Fibroblast of peridontal ligament (primary cell): Measurements from ENCODE around the gene PRPF40A.

Experiments used
- DNase-seq: peaks from one replicate; pipeline ENCODE4 v3.0.0-alpha.2; 2010; ENCODE audit errors: extremely low read depth

The PRPF40A gene

DNA sequence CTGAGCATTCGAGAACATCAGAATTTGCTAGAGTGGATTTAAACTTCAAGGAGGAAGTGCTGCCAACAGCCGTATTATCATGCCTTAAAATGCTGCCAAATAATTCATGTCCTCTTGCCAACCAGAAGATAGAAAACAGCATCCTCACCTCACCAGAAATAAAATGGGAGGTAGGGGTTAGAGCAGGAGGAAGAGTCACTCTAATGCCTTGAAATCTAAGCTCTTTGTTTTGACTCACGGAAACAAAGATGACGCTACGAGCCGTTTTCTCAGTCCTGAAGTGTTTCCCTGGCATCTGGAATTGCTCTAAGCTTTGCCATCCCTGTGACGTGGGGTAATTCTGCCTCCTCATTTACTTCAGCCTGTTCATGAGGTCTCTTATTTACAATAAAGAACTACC, 97.1 kb downstream of the PRPF40A start:
- no peak for DNase-seq

DNA sequence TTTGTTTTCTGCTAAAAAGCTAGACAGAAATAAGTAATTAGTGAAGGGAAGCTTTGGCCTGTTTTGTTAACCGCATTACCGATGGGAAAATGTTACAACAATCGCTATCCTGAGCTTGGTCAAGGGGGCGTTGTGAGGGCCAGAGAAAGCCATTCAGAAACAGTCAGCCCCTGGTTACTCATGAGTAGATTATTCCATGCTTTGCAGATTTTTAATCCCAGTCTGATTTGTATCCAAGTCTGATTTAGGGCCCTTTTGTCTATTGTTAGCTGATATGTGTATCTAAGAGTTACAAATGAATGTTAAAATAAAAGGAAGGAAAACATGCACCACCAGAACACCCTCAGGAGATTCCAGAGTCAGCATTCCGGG, 99.1 kb downstream of the PRPF40A start:
- no peak for DNase-seq

DNA sequence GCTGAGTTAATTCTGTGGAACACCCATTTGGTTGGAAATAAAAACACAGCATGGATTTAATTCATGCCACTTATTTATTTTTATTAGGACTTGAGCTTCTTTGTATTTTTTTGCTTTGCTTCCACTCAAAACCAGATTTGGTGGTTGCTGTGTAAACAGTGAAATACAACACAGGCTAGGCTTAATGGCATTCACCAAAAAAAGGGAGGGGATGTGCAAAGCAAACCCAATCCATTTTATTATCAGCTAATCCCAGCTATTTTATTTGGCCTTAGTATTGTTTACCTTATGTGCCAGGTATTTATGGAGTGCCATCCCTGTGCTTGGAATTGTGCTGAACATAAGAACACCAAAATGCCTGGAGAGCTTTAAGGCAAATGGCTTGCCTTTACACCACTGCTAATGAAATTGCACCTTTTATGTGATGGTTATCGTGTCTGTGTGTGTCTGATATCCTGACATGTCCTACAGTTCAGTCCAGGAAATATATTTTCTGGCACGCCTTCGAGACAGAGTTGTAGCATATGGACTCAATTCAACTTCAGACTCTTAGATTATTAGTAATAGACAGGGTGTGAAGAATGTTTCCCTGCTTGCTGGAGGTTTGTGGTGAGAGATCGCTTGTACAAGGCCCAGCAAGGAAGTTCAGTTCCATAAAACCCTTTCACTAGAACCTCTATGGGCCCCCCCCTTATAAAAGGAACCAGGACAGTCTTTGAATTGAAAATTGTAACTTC, 99.6 kb downstream of the PRPF40A start:
- no peak for DNase-seq

- no peak for DNase-seq
Observed at GRCh38 chr2:152615177-152615576, 102.1 kb downstream of the PRPF40A start.

- DNase-seq, result peak; percentile 54
Observed at GRCh38 chr2:152613235-152613634, 104.0 kb downstream of the PRPF40A start.

DNA sequence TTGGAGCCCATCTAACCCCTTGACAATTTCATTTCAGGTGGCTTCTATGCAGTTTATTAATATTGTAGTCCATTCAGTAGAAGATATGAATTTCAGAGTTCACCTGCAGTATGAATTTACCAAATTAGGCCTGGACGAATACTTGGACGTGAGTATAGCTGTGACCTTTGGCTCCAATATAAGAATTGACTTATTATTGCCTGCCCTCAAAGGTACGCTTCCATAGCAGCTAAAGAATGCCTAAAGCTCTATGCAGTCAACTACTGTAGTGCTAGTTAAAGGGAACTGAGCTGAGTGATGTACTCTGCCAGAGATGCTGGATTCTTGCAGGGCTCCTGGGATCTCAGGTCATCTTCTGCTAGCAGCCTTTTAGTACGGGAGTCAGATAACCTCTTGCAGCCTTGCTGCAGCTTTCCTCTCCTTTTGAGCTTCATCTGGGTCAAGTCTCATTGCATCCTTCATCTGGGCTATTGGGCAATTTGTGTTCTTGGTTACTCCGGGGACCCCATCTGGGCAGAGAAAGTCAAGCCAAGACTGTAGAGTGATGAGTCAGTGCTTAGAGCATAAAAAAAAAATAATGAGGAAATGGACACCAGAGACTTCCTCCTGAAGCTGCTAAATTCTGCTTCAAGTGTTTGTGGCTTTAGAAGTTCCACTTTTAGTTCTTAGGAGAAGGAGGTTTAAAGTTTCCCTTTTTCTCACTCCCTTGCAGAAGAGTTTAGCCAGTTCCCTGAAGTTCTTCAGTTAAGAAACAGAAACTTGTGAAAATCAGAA, 105.6 kb downstream of the PRPF40A start:
- DNase-seq, result peak; percentile 95

DNA sequence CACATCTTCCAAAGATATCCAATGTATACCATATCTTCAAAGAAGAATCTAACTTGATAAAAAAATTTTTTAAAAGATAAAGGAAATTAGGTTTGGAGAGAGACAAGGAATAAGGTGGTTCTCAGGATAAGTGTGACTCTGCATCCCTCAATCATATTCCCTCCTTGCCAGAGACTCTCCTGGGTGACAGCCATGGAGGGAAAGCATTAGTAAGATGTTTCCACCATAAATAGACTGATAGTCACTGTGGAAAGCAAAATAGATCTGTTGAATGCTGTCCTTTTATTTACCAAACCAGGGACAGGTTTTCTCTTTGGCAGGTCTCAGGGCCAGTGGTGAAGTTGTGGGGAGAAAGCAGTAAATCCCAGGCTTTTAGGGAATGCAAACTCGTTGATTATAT, 107.6 kb downstream of the PRPF40A start:
- no peak for DNase-seq

DNA sequence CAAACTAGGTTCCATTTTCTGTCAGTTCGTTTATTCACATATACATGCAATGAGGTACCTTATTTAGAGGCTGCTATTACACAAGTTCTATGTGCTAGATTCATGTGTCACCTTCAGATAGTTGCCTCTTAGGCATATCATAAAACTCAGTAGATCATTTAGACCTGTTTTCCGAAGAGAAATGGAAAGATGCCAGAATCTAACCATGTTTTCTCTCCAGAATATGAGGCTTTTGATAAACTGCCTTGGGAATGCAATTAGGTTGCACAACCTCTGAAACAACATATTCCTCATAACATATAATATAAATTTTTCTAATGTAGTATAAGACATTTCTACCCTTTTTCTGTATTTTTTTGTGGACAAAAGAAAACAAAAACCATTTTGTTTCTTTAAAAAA, 108.1 kb downstream of the PRPF40A start:
- peak; percentile 36 for DNase-seq

DNA sequence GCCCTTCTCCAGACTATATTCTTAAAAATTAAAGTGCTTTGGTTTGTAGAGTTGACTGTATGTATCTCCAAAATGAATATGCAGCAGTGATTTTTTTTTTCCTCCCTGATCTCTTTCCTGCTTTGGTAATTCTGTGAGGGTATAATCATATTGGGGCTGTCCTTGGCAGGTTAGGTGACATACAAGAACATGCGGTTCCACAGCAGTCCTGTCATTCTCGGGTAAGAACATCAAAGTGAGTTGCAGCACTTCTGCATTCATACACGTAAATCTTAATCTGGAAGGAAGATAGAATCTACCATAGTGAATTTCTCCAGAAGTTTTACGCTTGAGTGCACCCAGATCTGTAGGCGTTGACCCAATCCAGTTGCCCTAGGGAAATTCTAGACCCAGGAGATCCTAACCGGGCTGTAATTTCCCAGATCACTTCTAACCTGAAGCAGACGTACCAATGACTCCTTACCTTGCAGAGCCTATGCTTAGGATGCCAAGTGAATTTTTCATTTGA, 109.4 kb downstream of the PRPF40A start:
- DNase-seq, result no peak

- DNase-seq, result peak; percentile 37
Observed at GRCh38 chr2:152606941-152607340, 110.3 kb downstream of the PRPF40A start.

- DNase-seq, result peak; percentile 61
Observed at GRCh38 chr2:152606081-152606480, 111.2 kb downstream of the PRPF40A start.

GRCh38 chr2:152603166-152603565, 114.1 kb downstream of the PRPF40A start:
- DNase-seq, result no peak

- DNase-seq, result no peak
Observed at GRCh38 chr2:152602750-152603149, 114.5 kb downstream of the PRPF40A start.
